HL-60 (cell line): ENCODE data around the gene ACOXL.

Source experiments
- DNase-seq, 2 experiments: peaks; one replicate each; pipeline ENCODE4 v3.0.0-alpha.2; 2010 to 2020; ENCODE audit warnings: low read depth in 1 of 2, low spot score in 1 of 2
- H3K27ac ChIP-seq: fragments of 250-450 bp; sonication (Bioruptor Pico); replicated peaks from 2 replicates; pipeline ENCODE4 v1.5.1; 2020; ENCODE audit warnings: mild to moderate bottlenecking, moderate library complexity
- H3K27me3 ChIP-seq: fragments of 250-450 bp; sonication (Bioruptor Pico); 2 replicates; pipeline ENCODE4 v1.5.1; 2021; ENCODE audit warnings: mild to moderate bottlenecking, moderate library complexity; ENCODE audit not compliant: insufficient read depth, poor library complexity, severe bottlenecking
- H3K4me3 ChIP-seq: replicated peaks from 2 replicates; pipeline ENCODE4 v1.5.1; 2011; ENCODE audit warnings: mild to moderate bottlenecking, control low read depth, low read length; ENCODE audit not compliant: insufficient read depth
- CTCF ChIP-seq: IDR thresholded peaks from one replicate; pipeline ENCODE4 v1.5.1; 2011; ENCODE audit warnings: low read length, control low read depth, inconsistent platforms; ENCODE audit not compliant: insufficient read depth
- GABPA ChIP-seq: IDR thresholded peaks from 2 replicates; pipeline ENCODE4 v1.6.1; 2012; ENCODE audit warnings: low read depth
- POLR2AphosphoS5 ChIP-seq: IDR thresholded peaks from 2 replicates; pipeline ENCODE4 v1.6.1; 2012; ENCODE audit warnings: low read depth
- REST ChIP-seq: IDR thresholded peaks from 2 replicates; pipeline ENCODE4 v1.6.1; 2012; ENCODE audit warnings: low read depth; ENCODE audit not compliant: insufficient replicate concordance
- SPI1 ChIP-seq: IDR thresholded peaks from 2 replicates; pipeline ENCODE4 v1.6.1; 2012; ENCODE audit warnings: low read depth, mild to moderate bottlenecking, borderline replicate concordance

Gene ACOXL

GRCh38 chr2:110969696-110970095 is 237.3 kb downstream of the ACOXL start:
- Histone ChIP-seq H3K4me3 (no peak overlapping the region), H3K27ac (no peak overlapping the region), H3K27me3 (no peaks in the 10 kb centered on the region)
- DNase-seq: no peak
- TF ChIP-seq SPI1 (peak; percentile 39; the same call in 1 of the 2 replicates), REST (no peak)

GRCh38 chr2:110970201-110970600 is 237.8 kb downstream of the ACOXL start:
- H3K4me3 ChIP-seq: no peak overlapping the region
- TF ChIP-seq REST (no peak), POLR2AphosphoS5 (no peak), GABPA (no peak), SPI1 (no peak), CTCF (no peak)
- H3K27ac ChIP-seq: no peak overlapping the region
- no peak for DNase-seq
- no peaks in the 10 kb centered on the region for H3K27me3 ChIP-seq

GRCh38 chr2:110971811-110972210 is 239.4 kb downstream of the ACOXL start:
- no peak overlapping the region for H3K4me3 ChIP-seq
- H3K27me3 ChIP-seq: no peaks in the 10 kb centered on the region
- TF ChIP-seq GABPA (no peak), CTCF (no peak), POLR2AphosphoS5 (no peak), SPI1 (no peak), REST (no peak)
- no peak for DNase-seq
- no peak overlapping the region for H3K27ac ChIP-seq

GRCh38 chr2:110973262-110973661 is 240.9 kb downstream of the ACOXL start:
- peak in 1 of 2 experiments; percentile 24 for DNase-seq
- H3K27me3 ChIP-seq: no peaks in the 10 kb centered on the region

More at GRCh38 chr2:110973262-110973661, 240.9 kb downstream of the ACOXL start:
- TF ChIP-seq POLR2AphosphoS5 (no peak), CTCF (no peak), GABPA (no peak), SPI1 (0 out of 2 replicates have a peak, but pooled peaks have one; percentile 9), REST (no peak)
- no peak overlapping the region for H3K27ac ChIP-seq
- H3K4me3 ChIP-seq: no peak overlapping the region
